ENCODE measurements around the gene CENPP.

CENPP gene

GRCh38 chr9:92324889-92325268, 874 bp upstream of the CENPP start:
- POLR2A ChIA-PET: interaction anchor here (0.9 to 2.3 kb wide), 7 partner anchors 10 to 346 kb away, joined by 3 to 14 read pairs (median 5); partner anchors contain the start of gene IPPK
- DNase-seq (ENCODE audit: extremely low spot score): no peak
- TF ChIP-seq SUZ12 (IDR thresholded peaks at IDR 0.05): no peak
- TF ChIP-seq LEF1 (IDR thresholded peaks at IDR 0.05; ENCODE audit: borderline replicate concordance): no peak
- no peak for TF ChIP-seq SP1 (IDR thresholded peaks at IDR 0.05)
- no peak for TF ChIP-seq CTBP1 (IDR thresholded peaks at IDR 0.05; ENCODE audit: borderline replicate concordance)
- TF ChIP-seq ELF4 (IDR thresholded peaks at IDR 0.05): no peak
- TF ChIP-seq FOXM1 (IDR thresholded peaks at IDR 0.05; ENCODE audit: borderline replicate concordance): no peak
- TF ChIP-seq FOXK2 (IDR thresholded peaks at IDR 0.05): no peak
- no peak for TF ChIP-seq ARNT (IDR thresholded peaks at IDR 0.05)
- TF ChIP-seq L3MBTL2 (conservative IDR thresholded peaks at IDR 0.05): no peak
- TF ChIP-seq ZNF384 (IDR thresholded peaks at IDR 0.05): no peak
- TF ChIP-seq FOXA1 (IDR thresholded peaks at IDR 0.05): no peak
- TF ChIP-seq BHLHE40 (IDR thresholded peaks at IDR 0.05; ENCODE audit: borderline replicate concordance): no peak
- no peak for TF ChIP-seq PKNOX1 (IDR thresholded peaks at IDR 0.05)
- no peak for TF ChIP-seq NFRKB (IDR thresholded peaks at IDR 0.05)
- no peak for TF ChIP-seq TARDBP (IDR thresholded peaks at IDR 0.05)
- CTCF ChIA-PET: no interaction called here

- TF ChIP-seq FOXA1 (IDR thresholded peaks at IDR 0.05) (no peak), ZNF384 (IDR thresholded peaks at IDR 0.05) (no peak), L3MBTL2 (conservative IDR thresholded peaks at IDR 0.05) (no peak), FOXK2 (IDR thresholded peaks at IDR 0.05) (no peak), ELF4 (IDR thresholded peaks at IDR 0.05) (no peak; the same call in 1 of the 2 replicates), ARNT (IDR thresholded peaks at IDR 0.05) (no peak), PKNOX1 (IDR thresholded peaks at IDR 0.05) (no peak), FOXM1 (IDR thresholded peaks at IDR 0.05; ENCODE audit: borderline replicate concordance) (no peak), NFRKB (IDR thresholded peaks at IDR 0.05) (no peak), SUZ12 (IDR thresholded peaks at IDR 0.05) (no peak), BHLHE40 (IDR thresholded peaks at IDR 0.05; ENCODE audit: borderline replicate concordance) (no peak), HDGF (IDR thresholded peaks at IDR 0.05; ENCODE audit: borderline replicate concordance) (no peak), TARDBP (IDR thresholded peaks at IDR 0.05) (no peak), LEF1 (IDR thresholded peaks at IDR 0.05; ENCODE audit: borderline replicate concordance) (no peak), SP1 (IDR thresholded peaks at IDR 0.05) (no peak)
Observed at GRCh38 chr9:92325991-92326500, 293 bp downstream of the CENPP start.

GRCh38 chr9:92327283-92327850, 1.6 kb downstream of the CENPP start:
- no peak for DNase-seq (ENCODE audit: extremely low spot score)
- no peak for TF ChIP-seq ARNT (IDR thresholded peaks at IDR 0.05)
- no peak for TF ChIP-seq TARDBP (IDR thresholded peaks at IDR 0.05)
- no peak for TF ChIP-seq ZNF384 (IDR thresholded peaks at IDR 0.05)
- no peak for TF ChIP-seq BHLHE40 (IDR thresholded peaks at IDR 0.05; ENCODE audit: borderline replicate concordance)
- TF ChIP-seq SP1 (IDR thresholded peaks at IDR 0.05): no peak
- TF ChIP-seq FOXK2 (IDR thresholded peaks at IDR 0.05): no peak
- no peak for TF ChIP-seq FOXM1 (IDR thresholded peaks at IDR 0.05; ENCODE audit: borderline replicate concordance)
- TF ChIP-seq HDGF (IDR thresholded peaks at IDR 0.05; ENCODE audit: borderline replicate concordance): no peak
- POLR2A ChIA-PET: interaction anchor here (1.0 to 1.7 kb wide), 2 partner anchors 10 to 26 kb away, joined by 3 to 5 read pairs; no protein-coding TSS in a partner anchor
- CTCF ChIA-PET: no interaction called here

More at GRCh38 chr9:92325991-92326500, 293 bp downstream of the CENPP start:
- POLR2A ChIA-PET: interaction anchor here (0.8 to 2.3 kb wide), 10 partner anchors 8 to 345 kb away, joined by 3 to 14 read pairs (median 4); partner anchors contain the start of gene IPPK
- CTCF ChIA-PET: no interaction called here
- DNase-seq (ENCODE audit: extremely low spot score): no peak

- no peak for TF ChIP-seq FOXA1 (IDR thresholded peaks at IDR 0.05)
- no peak for TF ChIP-seq BHLHE40 (IDR thresholded peaks at IDR 0.05; ENCODE audit: borderline replicate concordance)
- TF ChIP-seq ZNF384 (IDR thresholded peaks at IDR 0.05): no peak
- TF ChIP-seq L3MBTL2 (conservative IDR thresholded peaks at IDR 0.05): no peak
- no peak for TF ChIP-seq FOXK2 (IDR thresholded peaks at IDR 0.05)
- no peak for TF ChIP-seq CTBP1 (IDR thresholded peaks at IDR 0.05; ENCODE audit: borderline replicate concordance)
- TF ChIP-seq NFRKB (IDR thresholded peaks at IDR 0.05): no peak
- no peak for TF ChIP-seq FOXM1 (IDR thresholded peaks at IDR 0.05; ENCODE audit: borderline replicate concordance)
- TF ChIP-seq HDGF (IDR thresholded peaks at IDR 0.05; ENCODE audit: borderline replicate concordance): no peak
- TF ChIP-seq SP1 (IDR thresholded peaks at IDR 0.05): no peak
- no peak for TF ChIP-seq ELF4 (IDR thresholded peaks at IDR 0.05)
- TF ChIP-seq TARDBP (IDR thresholded peaks at IDR 0.05): no peak
- TF ChIP-seq LEF1 (IDR thresholded peaks at IDR 0.05; ENCODE audit: borderline replicate concordance): no peak
- TF ChIP-seq ARNT (IDR thresholded peaks at IDR 0.05): no peak
- TF ChIP-seq SUZ12 (IDR thresholded peaks at IDR 0.05): no peak
- ChIA-PET CTCF (interaction anchor here (0.9 kb wide), 1 partner anchor 190 kb away, joined by 4 read pairs; no protein-coding TSS in a partner anchor), POLR2A (no interaction called here)
- peak; percentile 20 for DNase-seq (ENCODE audit: extremely low spot score)
Observed at GRCh38 chr9:92328225-92328624, 2.5 kb downstream of the CENPP start.

GRCh38 chr9:92332577-92333281, 7.0 kb downstream of the CENPP start:
- TF ChIP-seq HDGF (IDR thresholded peaks at IDR 0.05; ENCODE audit: borderline replicate concordance): no peak
- TF ChIP-seq SP1 (IDR thresholded peaks at IDR 0.05): no peak
- TF ChIP-seq FOXM1 (IDR thresholded peaks at IDR 0.05; ENCODE audit: borderline replicate concordance): no peak
- no peak for TF ChIP-seq ARNT (IDR thresholded peaks at IDR 0.05)
- no peak for TF ChIP-seq SUZ12 (IDR thresholded peaks at IDR 0.05)
- no peak for TF ChIP-seq FOXA1 (IDR thresholded peaks at IDR 0.05)
- no peak for TF ChIP-seq PKNOX1 (IDR thresholded peaks at IDR 0.05)
- TF ChIP-seq L3MBTL2 (conservative IDR thresholded peaks at IDR 0.05): no peak
- TF ChIP-seq NFRKB (IDR thresholded peaks at IDR 0.05): no peak
- TF ChIP-seq TARDBP (IDR thresholded peaks at IDR 0.05): no peak
- ChIA-PET CTCF (no interaction called here), POLR2A (no interaction called here)
- no peak for DNase-seq (ENCODE audit: extremely low spot score)
